ENCODE data around the gene LIMS2. TPM values are rescaled to one million over a fixed set of nuclear protein-coding genes. Genes with fewer than 3 reads are reported as not detected.
A peak's percentile ranks its signal among the peaks of the same experiment; 100 is the strongest.

Gene LIMS2
- polyA plus RNA-seq, 1 donor, result 25.0 TPM

DNA sequence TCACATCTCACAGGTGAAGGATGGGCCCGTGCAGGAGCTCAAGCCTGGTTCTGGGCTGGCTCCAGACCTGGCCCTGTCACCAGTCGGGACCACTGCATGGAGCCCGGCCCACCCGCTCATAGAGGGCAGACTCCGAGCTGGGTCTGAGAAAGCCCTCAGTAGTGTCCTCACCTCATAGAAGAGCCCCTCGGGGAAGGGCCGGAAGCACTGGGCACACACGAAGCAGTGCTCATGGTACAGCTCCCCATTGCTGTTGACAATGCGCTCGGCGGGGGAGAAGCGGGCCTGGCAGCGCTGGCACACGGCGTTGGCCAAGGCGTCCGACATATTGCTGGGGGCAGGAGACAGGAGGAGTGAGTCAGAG lies 18.1 kb downstream of the LIMS2 start:
- no peak overlapping the region for H3K27ac ChIP-seq (ENCODE audit: low read length)
- H3K36me3 ChIP-seq (ENCODE audit: control insufficient read depth, insufficient read depth, low read length), result no peaks in the 10 kb centered on the region
- no CpG with 5 or more reads among the region's 17 CpGs for WGBS (ENCODE audit: insufficient coverage, low lambda C conversion rate)
- no peak overlapping the region for H3K4me3 ChIP-seq (ENCODE audit: low read length)
- no peaks in the 10 kb centered on the region for H3K4me1 ChIP-seq (ENCODE audit: control insufficient read depth, insufficient read depth, low read length)
- no peak for DNase-seq
- peaks cover 4% of the 10 kb centered on the region for H3K27me3 ChIP-seq (ENCODE audit: control insufficient read depth, insufficient read depth, low read length)
- H3K9me3 ChIP-seq (ENCODE audit: control insufficient read depth, low read depth, low read length), result no peaks in the 10 kb centered on the region

DNA sequence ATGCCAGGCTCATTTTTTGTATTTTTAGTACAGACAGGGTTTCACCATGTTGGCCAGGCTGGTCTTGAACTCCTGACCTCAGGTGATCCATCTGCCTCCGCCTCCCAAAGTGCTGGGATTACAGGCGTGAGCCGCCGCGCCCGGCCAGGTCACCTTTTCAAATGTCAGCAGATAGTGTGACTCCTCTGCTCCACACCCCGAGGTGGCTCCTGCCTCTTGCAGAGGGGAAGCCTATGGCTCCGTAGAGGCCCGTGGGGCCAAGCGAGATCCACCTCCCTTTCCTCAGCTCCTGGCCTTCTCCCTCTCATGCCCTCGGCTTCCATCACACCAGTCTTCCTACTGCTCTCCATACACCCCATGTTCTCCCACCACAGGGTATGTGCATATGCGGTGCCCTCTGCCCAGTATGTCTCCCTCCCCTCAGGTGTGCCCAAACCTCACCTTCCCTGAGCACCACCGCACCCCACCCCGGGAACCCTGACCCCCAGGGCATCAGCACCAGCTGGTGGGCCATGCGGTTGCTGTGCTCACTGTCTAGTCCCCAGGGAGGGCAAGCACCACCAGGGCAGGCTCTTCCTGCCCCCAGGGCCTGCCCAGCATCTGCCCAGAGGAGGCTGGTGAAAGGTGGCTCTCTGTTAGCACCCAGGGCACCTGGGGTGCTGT lies 18.6 kb downstream of the LIMS2 start:
- Histone ChIP-seq H3K36me3 (ENCODE audit: control insufficient read depth, insufficient read depth, low read length) (no peaks in the 10 kb centered on the region), H3K4me1 (ENCODE audit: control insufficient read depth, insufficient read depth, low read length) (no peaks in the 10 kb centered on the region), H3K27ac (ENCODE audit: low read length) (no peak overlapping the region)

DNA sequence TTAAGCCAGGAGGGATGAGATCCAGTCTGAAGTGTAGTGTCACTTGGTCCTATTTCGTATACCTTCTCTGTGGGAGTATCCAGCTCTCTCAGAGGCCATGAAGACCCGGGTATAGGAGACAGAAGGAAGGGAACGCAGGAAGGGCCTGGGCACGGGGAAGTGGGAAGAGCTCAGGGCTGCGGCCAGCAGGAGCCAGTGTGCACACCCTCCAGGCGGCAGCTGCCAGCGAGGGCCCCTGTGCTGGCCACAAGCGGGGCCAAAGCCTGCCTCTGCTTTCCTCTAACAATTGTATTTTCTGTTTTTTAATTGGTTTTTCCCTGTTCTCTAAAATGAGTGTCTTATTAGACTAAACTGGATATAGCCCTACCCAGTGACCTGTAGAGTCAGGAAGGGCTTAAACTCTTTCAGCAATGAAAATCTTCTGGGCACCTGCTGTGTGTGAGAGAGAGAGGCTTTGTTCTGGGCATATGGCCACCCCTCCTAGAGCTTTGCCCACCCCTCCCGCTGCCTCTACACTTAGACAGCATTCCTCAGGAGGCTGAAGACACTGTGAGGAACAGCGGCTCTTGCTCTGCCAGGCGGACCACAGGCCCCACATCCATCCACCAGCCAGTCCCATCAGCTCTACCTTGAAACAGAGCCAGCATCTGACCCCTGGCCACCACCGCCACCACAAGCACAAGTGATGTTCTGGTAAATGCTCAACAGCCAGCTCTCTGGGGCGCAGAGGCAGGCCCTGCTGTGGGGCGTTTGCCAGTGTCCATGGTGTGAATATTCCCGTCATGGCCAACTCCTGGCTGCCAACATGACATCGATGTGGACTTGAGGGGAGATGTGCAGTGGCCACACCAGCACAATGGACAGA lies 19.9 kb downstream of the LIMS2 start:
- H3K4me1 ChIP-seq (ENCODE audit: control insufficient read depth, insufficient read depth, low read length), result no peaks in the 10 kb centered on the region

More for the DNA sequence above, 18.6 kb downstream of the LIMS2 start:
- 80% methylated on average over 1 of the region's 15 CpGs for WGBS (ENCODE audit: insufficient coverage, low lambda C conversion rate)
- no peak overlapping the region for H3K4me3 ChIP-seq (ENCODE audit: low read length)
- DNase-seq, result no peak
- no peaks in the 10 kb centered on the region for H3K27me3 ChIP-seq (ENCODE audit: control insufficient read depth, insufficient read depth, low read length)
- H3K9me3 ChIP-seq (ENCODE audit: control insufficient read depth, low read depth, low read length), result no peaks in the 10 kb centered on the region

DNA sequence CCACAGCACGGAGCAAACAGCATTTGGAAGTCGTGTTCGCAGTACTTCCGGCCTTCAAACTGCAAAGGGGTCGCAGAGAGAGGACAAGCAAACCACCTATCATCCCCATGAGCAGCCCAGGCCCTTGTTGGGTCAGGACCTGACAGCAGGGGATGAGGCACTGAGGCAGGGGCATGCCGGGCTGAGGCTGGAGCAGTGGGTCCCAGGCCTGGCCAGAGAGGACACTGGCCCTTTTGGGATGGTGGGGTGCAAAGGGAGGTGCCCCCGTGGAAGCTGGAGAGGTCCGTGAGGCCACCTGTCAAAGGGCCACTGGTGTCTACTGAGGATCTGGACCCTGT lies 20.5 kb downstream of the LIMS2 start:
- no peaks in the 10 kb centered on the region for H3K27me3 ChIP-seq (ENCODE audit: control insufficient read depth, insufficient read depth, low read length)
- no CpG with 5 or more reads among the region's 8 CpGs for WGBS (ENCODE audit: insufficient coverage, low lambda C conversion rate)
- H3K4me3 ChIP-seq (ENCODE audit: low read length), result no peak overlapping the region
- H3K36me3 ChIP-seq (ENCODE audit: control insufficient read depth, insufficient read depth, low read length), result no peaks in the 10 kb centered on the region
- no peak overlapping the region for H3K27ac ChIP-seq (ENCODE audit: low read length)
- H3K4me1 ChIP-seq (ENCODE audit: control insufficient read depth, insufficient read depth, low read length), result no peaks in the 10 kb centered on the region
- no peak for DNase-seq
- peaks cover 2% of the 10 kb centered on the region for H3K9me3 ChIP-seq (ENCODE audit: control insufficient read depth, low read depth, low read length)

More for the DNA sequence above, 19.9 kb downstream of the LIMS2 start:
- Histone ChIP-seq H3K27ac (ENCODE audit: low read length) (no peak overlapping the region), H3K27me3 (ENCODE audit: control insufficient read depth, insufficient read depth, low read length) (no peaks in the 10 kb centered on the region), H3K9me3 (ENCODE audit: control insufficient read depth, low read depth, low read length) (peaks cover 2% of the 10 kb centered on the region), H3K36me3 (ENCODE audit: control insufficient read depth, insufficient read depth, low read length) (no peaks in the 10 kb centered on the region), H3K4me3 (ENCODE audit: low read length) (no peak overlapping the region)
- no peak for DNase-seq
- WGBS (ENCODE audit: insufficient coverage, low lambda C conversion rate), result no CpG with 5 or more reads among the region's 16 CpGs

DNA sequence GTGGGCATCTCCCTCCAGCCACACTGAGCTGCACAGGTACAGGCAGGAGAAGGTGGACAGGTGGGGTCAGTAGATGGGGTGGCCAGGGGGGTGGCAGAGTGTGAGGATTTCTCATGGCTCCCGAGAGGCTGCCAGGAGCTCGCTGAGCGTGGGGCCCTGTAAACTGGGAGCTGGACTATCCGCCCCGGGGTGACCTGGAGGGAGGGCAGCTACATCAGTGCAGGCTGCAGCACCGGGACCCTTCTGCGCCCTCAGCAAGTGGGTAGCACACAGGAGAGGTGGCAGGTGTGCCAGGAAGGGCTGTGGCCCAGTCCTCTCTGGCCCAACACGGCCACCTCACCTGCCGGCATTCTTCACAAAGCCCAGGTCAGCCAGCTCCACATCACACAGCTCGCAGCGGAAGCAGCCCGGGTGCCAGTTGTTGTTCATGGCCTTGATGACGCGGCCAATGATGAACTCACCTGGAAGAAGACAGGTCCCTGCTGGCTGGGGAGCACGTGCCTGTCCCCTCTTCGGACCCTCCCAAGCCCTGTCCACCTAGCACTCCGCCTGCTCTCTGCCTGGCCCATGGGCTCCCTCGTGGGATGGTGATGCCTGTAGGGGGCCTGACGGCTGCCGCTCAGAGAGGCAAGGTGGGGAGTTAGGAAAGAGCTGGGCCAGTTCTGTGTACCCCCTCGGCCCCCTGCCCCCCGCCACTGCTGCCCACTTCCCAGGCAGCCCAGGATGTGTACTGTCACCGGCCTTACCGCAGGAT lies 21.1 kb downstream of the LIMS2 start:
- no peaks in the 10 kb centered on the region for H3K4me1 ChIP-seq (ENCODE audit: control insufficient read depth, insufficient read depth, low read length)
- H3K27me3 ChIP-seq (ENCODE audit: control insufficient read depth, insufficient read depth, low read length), result no peaks in the 10 kb centered on the region
- H3K36me3 ChIP-seq (ENCODE audit: control insufficient read depth, insufficient read depth, low read length), result no peaks in the 10 kb centered on the region
- no peak overlapping the region for H3K4me3 ChIP-seq (ENCODE audit: low read length)
- peaks cover 2% of the 10 kb centered on the region for H3K9me3 ChIP-seq (ENCODE audit: control insufficient read depth, low read depth, low read length)
- no CpG with 5 or more reads among the region's 24 CpGs for WGBS (ENCODE audit: insufficient coverage, low lambda C conversion rate)
- H3K27ac ChIP-seq (ENCODE audit: low read length), result no peak overlapping the region
- DNase-seq, result no peak

DNA sequence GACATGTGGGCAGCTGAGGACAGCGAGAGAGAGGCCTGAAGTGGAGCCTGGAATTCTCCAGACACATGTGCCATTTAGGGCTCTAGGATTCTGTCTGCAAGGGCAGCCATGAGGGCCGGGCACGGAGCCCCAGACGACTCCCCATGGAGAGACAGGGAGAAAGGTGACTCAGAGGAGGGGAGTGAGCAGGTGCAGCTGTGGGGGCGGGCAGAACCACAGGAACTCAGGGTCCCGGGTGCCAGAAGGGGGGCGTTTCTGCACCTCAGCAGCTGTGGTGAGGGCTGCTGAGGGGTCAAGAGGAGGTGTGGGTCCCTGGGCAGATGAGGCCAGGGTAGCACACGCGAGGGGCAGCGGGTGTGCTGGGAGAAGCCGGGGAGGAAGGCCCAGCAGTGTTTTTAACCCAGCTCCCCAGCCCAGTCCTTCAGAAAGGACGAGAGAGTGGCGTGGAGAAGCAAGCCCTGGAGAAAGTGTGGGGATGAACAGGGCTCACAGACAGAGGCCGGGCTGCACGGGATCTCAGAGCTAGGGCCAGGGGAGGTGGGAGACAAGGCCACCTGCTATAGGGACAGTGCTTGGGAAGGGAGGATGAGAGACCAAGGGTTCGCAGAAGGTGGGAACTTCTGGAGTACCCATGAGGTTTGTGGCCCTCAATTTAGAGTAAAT lies 21.8 kb downstream of the LIMS2 start:
- WGBS (ENCODE audit: insufficient coverage, low lambda C conversion rate), result no CpG with 5 or more reads among the region's 16 CpGs
- no peaks in the 10 kb centered on the region for H3K27me3 ChIP-seq (ENCODE audit: control insufficient read depth, insufficient read depth, low read length)
- H3K4me3 ChIP-seq (ENCODE audit: low read length), result no peak overlapping the region
- H3K9me3 ChIP-seq (ENCODE audit: control insufficient read depth, low read depth, low read length), result peaks cover 2% of the 10 kb centered on the region
- H3K4me1 ChIP-seq (ENCODE audit: control insufficient read depth, insufficient read depth, low read length), result no peaks in the 10 kb centered on the region
- peak overlapping the region; percentile 48 for H3K27ac ChIP-seq (ENCODE audit: low read length)
- H3K36me3 ChIP-seq (ENCODE audit: control insufficient read depth, insufficient read depth, low read length), result no peaks in the 10 kb centered on the region
- DNase-seq, result no peak

DNA sequence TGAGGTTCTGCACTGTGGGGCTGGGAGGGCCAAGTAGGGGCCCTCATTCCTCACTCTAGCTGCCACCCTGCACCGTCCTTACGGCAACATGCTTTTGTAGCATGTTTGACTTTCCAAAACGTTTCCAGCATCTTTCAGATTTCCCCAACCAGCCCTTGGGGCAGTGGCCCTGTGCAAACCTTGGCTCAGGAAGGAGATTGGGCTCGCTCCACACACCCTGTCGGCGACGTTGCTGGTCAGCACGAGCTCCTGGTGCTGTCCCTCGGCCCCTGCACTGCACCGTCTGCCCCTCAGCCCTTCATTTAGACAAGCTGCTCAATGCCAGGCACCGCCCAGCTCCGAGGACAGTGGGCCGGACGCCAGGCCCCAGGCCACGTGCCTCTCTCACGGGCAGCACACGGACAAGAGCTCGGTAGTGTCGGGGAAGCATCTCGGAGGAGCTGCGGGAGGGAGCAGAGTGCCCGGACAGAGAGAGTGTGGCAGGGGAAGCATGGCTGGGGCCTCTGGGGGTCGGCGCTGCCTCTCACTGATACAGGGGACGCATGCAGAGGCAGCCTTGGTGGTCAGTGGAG lies 22.5 kb downstream of the LIMS2 start:
- no peak for DNase-seq
- Histone ChIP-seq H3K4me1 (ENCODE audit: control insufficient read depth, insufficient read depth, low read length) (no peaks in the 10 kb centered on the region), H3K4me3 (ENCODE audit: low read length) (no peak overlapping the region), H3K9me3 (ENCODE audit: control insufficient read depth, low read depth, low read length) (peaks cover 2% of the 10 kb centered on the region), H3K27me3 (ENCODE audit: control insufficient read depth, insufficient read depth, low read length) (no peaks in the 10 kb centered on the region), H3K36me3 (ENCODE audit: control insufficient read depth, insufficient read depth, low read length) (no peaks in the 10 kb centered on the region), H3K27ac (ENCODE audit: low read length) (peak overlapping the region; percentile 48)
- no CpG with 5 or more reads among the region's 25 CpGs for WGBS (ENCODE audit: insufficient coverage, low lambda C conversion rate)

DNA sequence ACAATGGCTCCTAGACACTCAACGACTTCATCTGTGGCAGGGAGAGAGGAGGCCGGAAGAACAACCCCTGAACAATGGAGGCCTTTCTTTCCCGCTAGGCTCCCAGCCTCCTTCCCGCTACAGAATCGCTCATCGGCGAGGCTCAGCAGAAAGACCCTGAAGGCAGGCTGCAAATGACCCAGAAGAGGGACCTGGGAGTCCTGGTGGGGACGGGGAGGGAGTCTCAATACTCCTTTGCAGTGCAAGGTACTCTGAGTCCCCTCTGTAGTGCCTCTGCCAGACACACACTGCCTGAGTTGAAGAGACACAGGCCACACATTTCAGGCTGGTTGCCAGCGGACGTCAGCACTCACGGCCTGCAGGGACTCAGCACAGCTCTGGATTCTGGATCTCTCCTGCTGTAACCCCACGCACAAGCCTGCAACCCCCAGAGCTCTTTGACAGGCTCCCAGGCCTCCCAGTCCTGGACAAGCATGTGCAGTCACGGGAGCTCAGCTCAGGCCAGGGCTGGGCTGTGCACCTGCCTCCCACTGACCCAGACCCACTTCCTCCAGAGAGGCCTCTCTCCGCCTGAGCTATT lies 23.3 kb downstream of the LIMS2 start:
- no peaks in the 10 kb centered on the region for H3K36me3 ChIP-seq (ENCODE audit: control insufficient read depth, insufficient read depth, low read length)
- H3K27me3 ChIP-seq (ENCODE audit: control insufficient read depth, insufficient read depth, low read length), result no peaks in the 10 kb centered on the region
- WGBS (ENCODE audit: insufficient coverage, low lambda C conversion rate), result 100% methylated on average over 1 of the region's 14 CpGs
- peaks cover 2% of the 10 kb centered on the region for H3K9me3 ChIP-seq (ENCODE audit: control insufficient read depth, low read depth, low read length)
- DNase-seq, result peak in 1 of 2 donors; percentile 49
- H3K4me3 ChIP-seq (ENCODE audit: low read length), result no peak overlapping the region
- H3K4me1 ChIP-seq (ENCODE audit: control insufficient read depth, insufficient read depth, low read length), result no peaks in the 10 kb centered on the region
- H3K27ac ChIP-seq (ENCODE audit: low read length), result peak overlapping the region; percentile 43

DNA sequence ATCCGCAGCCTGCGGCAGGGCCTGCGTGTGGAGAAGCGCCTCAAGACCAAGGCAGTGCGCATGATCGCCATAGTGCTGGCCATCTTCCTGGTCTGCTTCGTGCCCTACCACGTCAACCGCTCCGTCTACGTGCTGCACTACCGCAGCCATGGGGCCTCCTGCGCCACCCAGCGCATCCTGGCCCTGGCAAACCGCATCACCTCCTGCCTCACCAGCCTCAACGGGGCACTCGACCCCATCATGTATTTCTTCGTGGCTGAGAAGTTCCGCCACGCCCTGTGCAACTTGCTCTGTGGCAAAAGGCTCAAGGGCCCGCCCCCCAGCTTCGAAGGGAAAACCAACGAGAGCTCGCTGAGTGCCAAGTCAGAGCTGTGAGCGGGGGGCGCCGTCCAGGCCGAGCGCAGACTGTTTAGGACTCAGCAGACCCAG lies 23.9 kb downstream of the LIMS2 start:
- WGBS (ENCODE audit: insufficient coverage, low lambda C conversion rate), result no CpG with 5 or more reads among the region's 29 CpGs
- peak overlapping the region; percentile 43 for H3K27ac ChIP-seq (ENCODE audit: low read length)
- H3K36me3 ChIP-seq (ENCODE audit: control insufficient read depth, insufficient read depth, low read length), result no peaks in the 10 kb centered on the region
- no peaks in the 10 kb centered on the region for H3K27me3 ChIP-seq (ENCODE audit: control insufficient read depth, insufficient read depth, low read length)
- peaks cover 2% of the 10 kb centered on the region for H3K9me3 ChIP-seq (ENCODE audit: control insufficient read depth, low read depth, low read length)
- no peak overlapping the region for H3K4me3 ChIP-seq (ENCODE audit: low read length)
- DNase-seq, result no peak
- no peaks in the 10 kb centered on the region for H3K4me1 ChIP-seq (ENCODE audit: control insufficient read depth, insufficient read depth, low read length)
